ENCODE measurements around the gene PAMR1. TPM values are rescaled to one million over a fixed set of nuclear protein-coding genes. Genes with fewer than 3 reads are reported as not detected.
A peak's percentile ranks its signal among the peaks of the same experiment; 100 is the strongest.

The PAMR1 gene
- polyA plus RNA-seq, 2 donors: 0.31 to 1.2 TPM

DNA sequence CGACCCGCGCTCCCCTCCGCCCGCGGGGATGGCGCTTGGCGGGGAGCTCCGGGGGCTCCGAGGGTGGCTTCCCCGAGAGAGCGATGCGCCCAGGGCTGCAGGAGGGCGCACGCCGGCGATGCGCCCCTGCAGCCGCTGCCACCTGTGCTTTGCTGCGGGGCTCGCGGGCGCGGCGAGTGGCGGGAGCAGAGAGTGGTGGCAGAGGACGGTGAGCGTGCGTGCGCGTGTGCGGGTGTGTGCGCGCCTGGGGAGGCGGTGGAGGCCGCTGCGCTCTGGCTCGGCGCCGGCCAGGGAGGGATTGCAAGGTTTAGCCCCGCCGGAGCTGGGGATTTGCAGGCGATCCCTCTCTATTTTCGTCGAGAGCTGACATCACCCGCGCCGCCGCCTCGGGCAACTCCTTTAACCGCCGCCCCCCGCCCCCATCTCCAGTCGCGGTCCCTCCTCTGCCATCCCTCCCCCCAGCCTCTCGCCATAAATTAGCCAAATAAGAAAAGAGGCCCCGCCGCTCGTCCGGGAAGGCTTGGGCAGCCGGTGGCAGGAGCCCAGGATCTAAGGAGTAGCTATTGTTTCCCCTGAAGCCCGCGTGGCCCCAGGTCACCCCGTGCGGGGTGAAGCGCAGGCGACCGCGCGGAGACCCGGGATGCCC lies 106.1 kb downstream of the PAMR1 start, which contains the start of gene SLC1A2:
Gene SLC1A2 (minus strand): TSS at position 375 of the 646 bp plus-strand sequence. CDS start 592 bp downstream, outside the sequence.
- H3K4me3 ChIP-seq (ENCODE audit: low read depth in 1 of 2, low read length in 2 of 2): peak within 1 kb of the TSS; percentile 35 to 51
- peaks cover 8 to 11% of the 10 kb centered on the region in 2 donors for H3K4me1 ChIP-seq (ENCODE audit: control insufficient read depth in 2 of 2, insufficient read depth in 2 of 2, low read length in 1 of 2)
- H3K27ac ChIP-seq (ENCODE audit: low read depth in 2 of 2, low read length in 1 of 2): no peak within 1 kb of the TSS
- H3K27me3 ChIP-seq (ENCODE audit: control insufficient read depth in 1 of 2, insufficient read depth in 2 of 2, low read length in 2 of 2): peaks cover 2 to 3% of the 10 kb centered on the region in 2 donors
- no peaks in the 10 kb centered on the region for H3K36me3 ChIP-seq (ENCODE audit: control insufficient read depth in 2 of 2, insufficient read depth in 2 of 2, low read length in 1 of 2)
- H3K9me3 ChIP-seq (ENCODE audit: control insufficient read depth in 2 of 2, insufficient read depth in 1 of 2, low read depth in 1 of 2, low read length in 1 of 2): no peaks in the 10 kb centered on the region
- WGBS, 2 donors: 1% methylated on average over 51 to 71 of the region's 71 CpGs

DNA sequence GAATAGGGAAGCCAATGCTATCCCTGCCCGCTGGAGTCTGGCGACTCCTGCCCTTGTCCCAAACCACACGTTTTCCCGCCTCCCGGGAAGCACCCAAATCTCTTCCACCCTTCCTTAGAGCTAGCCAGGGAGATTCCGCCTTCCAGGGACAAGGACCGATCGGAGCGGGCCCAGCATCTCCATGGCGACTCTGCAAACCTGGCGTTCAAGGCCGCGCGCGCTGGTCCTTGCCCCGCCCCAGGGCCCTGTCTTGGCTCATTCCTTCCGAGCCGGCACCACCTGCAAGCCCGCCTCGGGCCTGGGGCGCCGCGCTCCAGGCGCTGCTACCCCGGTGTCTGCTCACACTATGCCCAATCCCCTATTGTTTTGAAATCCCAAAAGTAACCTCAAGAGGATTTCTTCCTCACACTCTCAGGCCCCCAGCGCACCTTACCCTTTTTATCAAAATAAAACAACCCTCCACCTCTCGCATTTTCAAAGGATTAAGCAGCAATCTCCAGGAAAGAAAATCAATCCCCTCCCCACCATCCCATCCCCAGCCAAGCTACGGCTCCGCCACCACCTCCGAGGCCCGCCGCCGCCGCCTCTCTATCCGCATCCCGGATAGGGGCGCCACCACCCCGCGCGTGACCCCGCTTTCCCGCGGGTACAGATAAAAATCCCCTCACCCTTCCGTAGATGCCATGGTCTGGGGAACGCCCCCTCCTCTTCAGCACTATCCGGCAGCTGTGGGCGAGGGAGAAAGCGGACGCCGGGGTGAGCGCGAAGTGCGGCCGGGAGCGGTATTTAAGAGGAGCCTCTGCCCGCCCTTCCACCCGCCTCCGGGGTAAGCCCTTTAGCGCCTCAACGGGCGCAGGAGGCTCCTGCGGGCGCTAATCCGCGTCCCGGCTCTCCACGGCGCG lies 106.9 kb downstream of the PAMR1 start:
- WGBS, 2 donors: 6% methylated on average over 67 to 69 of the region's 69 CpGs
- no peaks in the 10 kb centered on the region for H3K9me3 ChIP-seq (ENCODE audit: control insufficient read depth in 2 of 2, insufficient read depth in 1 of 2, low read depth in 1 of 2, low read length in 1 of 2)
- peaks cover 2 to 3% of the 10 kb centered on the region in 2 donors for H3K27me3 ChIP-seq (ENCODE audit: control insufficient read depth in 1 of 2, insufficient read depth in 2 of 2, low read length in 2 of 2)
- H3K27ac ChIP-seq (ENCODE audit: low read depth in 2 of 2, low read length in 1 of 2): no peak overlapping the region
- H3K36me3 ChIP-seq (ENCODE audit: control insufficient read depth in 2 of 2, insufficient read depth in 2 of 2, low read length in 1 of 2): no peaks in the 10 kb centered on the region
- H3K4me3 ChIP-seq (ENCODE audit: low read depth in 1 of 2, low read length in 2 of 2): peak overlapping the region; percentile 35 to 51
- peaks cover 8 to 11% of the 10 kb centered on the region in 2 donors for H3K4me1 ChIP-seq (ENCODE audit: control insufficient read depth in 2 of 2, insufficient read depth in 2 of 2, low read length in 1 of 2)

DNA sequence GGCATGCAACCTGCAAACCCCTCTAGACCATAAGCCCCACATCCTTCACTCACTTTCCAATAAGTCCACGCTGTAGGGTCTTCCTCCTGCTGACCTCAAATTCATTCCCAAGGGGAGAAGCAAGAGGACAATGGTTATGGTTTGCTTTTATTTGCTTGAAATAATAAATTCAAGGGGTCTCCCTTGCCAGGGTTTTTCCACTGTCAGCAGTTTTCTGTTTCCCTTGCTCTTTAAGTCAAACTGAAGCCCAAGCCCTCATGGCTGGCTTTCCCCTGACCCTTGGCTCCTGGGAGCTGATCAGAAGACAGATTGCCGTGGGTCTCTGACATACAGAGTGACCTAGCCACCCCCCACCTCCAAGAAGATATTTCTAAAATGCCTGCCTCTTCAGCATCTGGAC lies 109.9 kb downstream of the PAMR1 start:
- H3K27me3 ChIP-seq (ENCODE audit: control insufficient read depth in 1 of 2, insufficient read depth in 2 of 2, low read length in 2 of 2): peaks cover 0 to 3% of the 10 kb centered on the region in 2 donors
- 79 to 80% methylated on average over 2 of the region's 2 CpGs for WGBS, 2 donors

DNA sequence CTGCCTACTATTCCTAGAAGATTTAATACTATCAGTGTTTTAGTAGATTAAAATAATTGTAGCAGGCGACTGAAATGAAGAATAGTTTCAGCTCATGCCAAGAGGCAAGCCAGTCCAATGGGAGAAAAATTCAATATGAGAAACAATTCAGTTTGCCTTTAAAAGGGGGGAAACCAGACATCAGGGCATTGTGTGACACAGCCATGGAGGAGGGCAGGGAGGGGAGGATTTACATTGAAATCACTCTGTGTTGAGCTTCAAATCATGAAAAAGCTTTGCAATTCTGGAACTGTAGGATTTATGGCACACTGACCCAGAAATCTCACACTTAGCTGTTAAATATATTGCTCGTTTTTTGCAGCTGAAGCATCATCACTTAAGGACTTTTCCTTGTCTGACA lies 110.6 kb downstream of the PAMR1 start:
- H3K4me3 ChIP-seq (ENCODE audit: low read depth in 1 of 2, low read length in 2 of 2): no peak overlapping the region
- H3K4me1 ChIP-seq (ENCODE audit: control insufficient read depth in 2 of 2, insufficient read depth in 2 of 2, low read length in 1 of 2): peaks cover 8 to 11% of the 10 kb centered on the region in 2 donors
- no peak overlapping the region for H3K27ac ChIP-seq (ENCODE audit: low read depth in 2 of 2, low read length in 1 of 2)
- no peaks in the 10 kb centered on the region for H3K9me3 ChIP-seq (ENCODE audit: control insufficient read depth in 2 of 2, insufficient read depth in 1 of 2, low read depth in 1 of 2, low read length in 1 of 2)
- H3K36me3 ChIP-seq (ENCODE audit: control insufficient read depth in 2 of 2, insufficient read depth in 2 of 2, low read length in 1 of 2): no peaks in the 10 kb centered on the region
- WGBS, 2 donors: 49 to 52% methylated on average over 2 of the region's 2 CpGs
- peaks cover 0 to 3% of the 10 kb centered on the region in 2 donors for H3K27me3 ChIP-seq (ENCODE audit: control insufficient read depth in 1 of 2, insufficient read depth in 2 of 2, low read length in 2 of 2)

More for the DNA sequence above, 109.9 kb downstream of the PAMR1 start:
- Histone ChIP-seq H3K36me3 (ENCODE audit: control insufficient read depth in 2 of 2, insufficient read depth in 2 of 2, low read length in 1 of 2) (no peaks in the 10 kb centered on the region), H3K4me3 (ENCODE audit: low read depth in 1 of 2, low read length in 2 of 2) (no peak overlapping the region), H3K4me1 (ENCODE audit: control insufficient read depth in 2 of 2, insufficient read depth in 2 of 2, low read length in 1 of 2) (peaks cover 8 to 11% of the 10 kb centered on the region in 2 donors), H3K27ac (ENCODE audit: low read depth in 2 of 2, low read length in 1 of 2) (no peak overlapping the region), H3K9me3 (ENCODE audit: control insufficient read depth in 2 of 2, insufficient read depth in 1 of 2, low read depth in 1 of 2, low read length in 1 of 2) (no peaks in the 10 kb centered on the region)

DNA sequence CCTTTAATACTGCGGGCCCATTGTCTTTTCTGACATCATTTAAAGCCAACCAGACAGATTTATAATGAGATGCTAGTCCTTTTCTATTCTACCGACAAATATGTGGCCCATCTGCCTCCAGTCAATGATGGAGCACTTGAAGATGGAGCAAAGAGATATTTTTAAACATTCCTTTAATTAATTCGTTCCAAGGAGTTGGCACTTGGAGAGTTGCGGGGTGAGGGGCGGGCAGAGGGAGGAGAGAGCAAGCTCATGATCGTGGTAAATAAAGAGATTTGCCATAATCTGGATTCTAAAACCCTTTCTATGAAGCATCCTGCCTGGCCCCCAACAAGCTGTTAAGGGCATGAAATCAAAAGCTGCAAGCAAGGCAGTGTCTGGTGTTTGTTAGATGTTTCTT lies 111.1 kb downstream of the PAMR1 start:
- H3K4me3 ChIP-seq (ENCODE audit: low read depth in 1 of 2, low read length in 2 of 2): no peak overlapping the region
- H3K27me3 ChIP-seq (ENCODE audit: control insufficient read depth in 1 of 2, insufficient read depth in 2 of 2, low read length in 2 of 2): peaks cover 0 to 3% of the 10 kb centered on the region in 2 donors
- 73 to 76% methylated on average over 6 of the region's 6 CpGs for WGBS, 2 donors
- no peaks in the 10 kb centered on the region for H3K36me3 ChIP-seq (ENCODE audit: control insufficient read depth in 2 of 2, insufficient read depth in 2 of 2, low read length in 1 of 2)
- no peak overlapping the region for H3K27ac ChIP-seq (ENCODE audit: low read depth in 2 of 2, low read length in 1 of 2)
- H3K4me1 ChIP-seq (ENCODE audit: control insufficient read depth in 2 of 2, insufficient read depth in 2 of 2, low read length in 1 of 2): peaks cover 8 to 9% of the 10 kb centered on the region in 2 donors
- no peaks in the 10 kb centered on the region for H3K9me3 ChIP-seq (ENCODE audit: control insufficient read depth in 2 of 2, insufficient read depth in 1 of 2, low read depth in 1 of 2, low read length in 1 of 2)

DNA sequence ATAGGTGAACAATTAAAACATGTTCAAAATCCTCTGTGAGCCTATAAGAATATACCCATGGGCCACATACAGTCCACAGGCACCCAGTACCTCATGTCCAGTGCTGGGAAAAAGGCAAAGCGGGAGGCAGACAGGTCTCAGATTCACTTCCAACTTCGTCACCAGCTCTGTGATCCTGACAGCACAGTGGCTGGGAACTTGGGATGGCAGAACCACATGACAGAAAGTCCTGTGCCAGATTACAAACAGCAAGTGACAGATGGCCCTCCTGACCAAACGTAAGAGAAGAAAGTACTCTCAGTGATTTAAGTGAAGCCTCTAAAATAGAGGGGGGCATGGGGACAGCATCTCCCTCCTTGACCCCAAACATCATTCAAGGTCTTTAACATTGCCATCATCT lies 111.8 kb downstream of the PAMR1 start:
- Histone ChIP-seq H3K27ac (ENCODE audit: low read depth in 2 of 2, low read length in 1 of 2) (no peak overlapping the region), H3K4me3 (ENCODE audit: low read depth in 1 of 2, low read length in 2 of 2) (no peak overlapping the region), H3K27me3 (ENCODE audit: control insufficient read depth in 1 of 2, insufficient read depth in 2 of 2, low read length in 2 of 2) (no peaks in the 10 kb centered on the region), H3K36me3 (ENCODE audit: control insufficient read depth in 2 of 2, insufficient read depth in 2 of 2, low read length in 1 of 2) (no peaks in the 10 kb centered on the region), H3K9me3 (ENCODE audit: control insufficient read depth in 2 of 2, insufficient read depth in 1 of 2, low read depth in 1 of 2, low read length in 1 of 2) (no peaks in the 10 kb centered on the region), H3K4me1 (ENCODE audit: control insufficient read depth in 2 of 2, insufficient read depth in 2 of 2, low read length in 1 of 2) (peaks cover 3 to 4% of the 10 kb centered on the region in 2 donors)
- 81% methylated on average over 3 of the region's 3 CpGs for WGBS, 2 donors

DNA sequence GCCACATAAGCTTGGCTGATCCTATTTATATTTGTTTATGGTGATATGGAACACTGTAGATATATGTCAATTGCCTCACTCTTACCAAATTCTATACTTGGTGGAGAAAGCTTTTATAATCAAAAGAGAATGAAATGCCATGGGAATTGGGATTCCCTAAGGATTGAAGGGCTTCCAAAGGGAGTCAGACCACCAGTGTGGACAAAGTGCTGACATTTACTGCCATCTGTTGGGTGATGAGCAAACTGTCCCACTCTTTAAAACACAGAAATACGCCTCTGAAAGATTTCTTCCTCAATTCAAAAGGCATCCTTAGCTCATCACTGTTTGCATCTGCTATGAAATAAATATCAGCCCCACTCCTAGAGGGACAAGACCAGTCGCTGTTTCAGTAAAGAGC lies 113.1 kb downstream of the PAMR1 start:
- Histone ChIP-seq H3K27me3 (ENCODE audit: control insufficient read depth in 1 of 2, insufficient read depth in 2 of 2, low read length in 2 of 2) (no peaks in the 10 kb centered on the region), H3K9me3 (ENCODE audit: control insufficient read depth in 2 of 2, insufficient read depth in 1 of 2, low read depth in 1 of 2, low read length in 1 of 2) (no peaks in the 10 kb centered on the region), H3K27ac (ENCODE audit: low read depth in 2 of 2, low read length in 1 of 2) (no peak overlapping the region), H3K36me3 (ENCODE audit: control insufficient read depth in 2 of 2, insufficient read depth in 2 of 2, low read length in 1 of 2) (no peaks in the 10 kb centered on the region), H3K4me1 (ENCODE audit: control insufficient read depth in 2 of 2, insufficient read depth in 2 of 2, low read length in 1 of 2) (no peaks in the 10 kb centered on the region), H3K4me3 (ENCODE audit: low read depth in 1 of 2, low read length in 2 of 2) (no peak overlapping the region)
- WGBS, 2 donors: 71 to 77% methylated on average over 2 of the region's 2 CpGs

DNA sequence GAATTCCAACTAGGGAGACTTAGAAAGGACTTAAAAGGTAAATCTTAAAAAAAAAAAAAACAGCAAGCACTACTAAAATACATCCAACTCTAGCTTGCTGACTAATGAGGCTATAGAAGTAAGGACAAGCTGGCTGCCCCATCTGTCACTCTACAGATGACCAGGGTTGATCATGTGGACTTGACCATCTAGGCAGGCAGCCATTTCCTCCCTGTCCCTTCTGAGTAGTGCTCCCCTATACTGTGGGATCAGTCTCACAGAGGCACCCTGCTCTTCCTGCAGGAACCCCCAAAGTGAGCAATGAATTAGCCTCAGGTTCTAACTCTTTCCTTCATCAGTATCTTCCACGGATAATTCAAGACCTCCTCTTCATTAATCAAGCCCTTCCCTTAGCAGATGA lies 118.4 kb downstream of the PAMR1 start:
- Histone ChIP-seq H3K9me3 (ENCODE audit: control insufficient read depth in 2 of 2, insufficient read depth in 1 of 2, low read depth in 1 of 2, low read length in 1 of 2) (no peaks in the 10 kb centered on the region), H3K4me3 (ENCODE audit: low read depth in 1 of 2, low read length in 2 of 2) (no peak overlapping the region), H3K27ac (ENCODE audit: low read depth in 2 of 2, low read length in 1 of 2) (no peak overlapping the region), H3K27me3 (ENCODE audit: control insufficient read depth in 1 of 2, insufficient read depth in 2 of 2, low read length in 2 of 2) (no peaks in the 10 kb centered on the region), H3K4me1 (ENCODE audit: control insufficient read depth in 2 of 2, insufficient read depth in 2 of 2, low read length in 1 of 2) (no peaks in the 10 kb centered on the region), H3K36me3 (ENCODE audit: control insufficient read depth in 2 of 2, insufficient read depth in 2 of 2, low read length in 1 of 2) (no peaks in the 10 kb centered on the region)
- WGBS, 2 donors: 76 to 84% methylated on average over 1 of the region's 1 CpG

DNA sequence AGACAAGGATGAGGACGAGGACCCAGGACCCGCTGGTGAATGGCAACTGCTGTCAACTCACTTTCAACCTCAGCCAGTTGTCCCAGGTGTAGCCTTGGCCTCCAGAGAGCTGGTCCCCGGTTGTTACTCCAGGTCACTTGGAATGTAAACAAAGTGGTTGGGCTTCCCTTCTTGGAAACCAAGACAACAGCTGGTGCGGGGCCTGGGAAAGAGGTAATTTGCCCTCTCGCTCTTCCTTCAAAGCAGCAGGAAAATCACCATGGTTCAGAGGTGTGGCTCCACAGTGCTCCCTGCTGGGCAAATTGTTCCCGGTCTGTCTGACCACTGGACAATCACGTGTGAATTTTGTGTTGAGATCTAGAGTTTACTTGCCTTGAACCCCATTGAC lies 121.0 kb downstream of the PAMR1 start:
- no peaks in the 10 kb centered on the region for H3K9me3 ChIP-seq (ENCODE audit: control insufficient read depth in 2 of 2, insufficient read depth in 1 of 2, low read depth in 1 of 2, low read length in 1 of 2)
- H3K4me3 ChIP-seq (ENCODE audit: low read depth in 1 of 2, low read length in 2 of 2): no peak overlapping the region
- WGBS, 2 donors: 54 to 66% methylated on average over 7 of the region's 7 CpGs
- H3K36me3 ChIP-seq (ENCODE audit: control insufficient read depth in 2 of 2, insufficient read depth in 2 of 2, low read length in 1 of 2): no peaks in the 10 kb centered on the region
- H3K27me3 ChIP-seq (ENCODE audit: control insufficient read depth in 1 of 2, insufficient read depth in 2 of 2, low read length in 2 of 2): no peaks in the 10 kb centered on the region
- no peaks in the 10 kb centered on the region for H3K4me1 ChIP-seq (ENCODE audit: control insufficient read depth in 2 of 2, insufficient read depth in 2 of 2, low read length in 1 of 2)
- no peak overlapping the region for H3K27ac ChIP-seq (ENCODE audit: low read depth in 2 of 2, low read length in 1 of 2)
